ENCODE measurements around the gene CALN1.

Gene CALN1

GRCh38 chr7:72429316-72429715, 17.2 kb upstream of the CALN1 start:
- Histone ChIP-seq H3K4me2 (ENCODE audit: low read length) (no peak overlapping the region), H3K9me3 (ENCODE audit: control insufficient read depth, low read length) (no peaks in the 10 kb centered on the region), H3K79me2 (no peaks in the 10 kb centered on the region), H3K36me3 (ENCODE audit: control insufficient read depth, insufficient read depth, low read length) (no peaks in the 10 kb centered on the region), H3K9ac (no peak overlapping the region), H3K27me3 (ENCODE audit: control insufficient read depth, insufficient read depth, low read length) (no peaks in the 10 kb centered on the region), H3K4me3 (ENCODE audit: low read depth, low read length) (no peak overlapping the region), H3K4me1 (no peaks in the 10 kb centered on the region), H3K27ac (no peak overlapping the region), H2AFZ (no peak overlapping the region)
- TF ChIP-seq CTCF (IDR thresholded peaks at IDR 0.05): no peak

- H3K27ac ChIP-seq: no peak overlapping the region
- TF ChIP-seq CTCF (IDR thresholded peaks at IDR 0.05): no peak
- no peak overlapping the region for H3K4me2 ChIP-seq (ENCODE audit: low read length)
- no peak overlapping the region for H3K9ac ChIP-seq
- H2AFZ ChIP-seq: no peak overlapping the region
- H3K4me1 ChIP-seq: no peaks in the 10 kb centered on the region
- no peaks in the 10 kb centered on the region for H3K9me3 ChIP-seq (ENCODE audit: control insufficient read depth, low read length)
- H3K79me2 ChIP-seq: no peaks in the 10 kb centered on the region
- H3K36me3 ChIP-seq (ENCODE audit: control insufficient read depth, insufficient read depth, low read length): no peaks in the 10 kb centered on the region
- H3K4me3 ChIP-seq (ENCODE audit: low read depth, low read length): no peak overlapping the region
- H3K27me3 ChIP-seq (ENCODE audit: control insufficient read depth, insufficient read depth, low read length): no peaks in the 10 kb centered on the region
These were observed 4.7 kb upstream of the CALN1 start for GRCh38 chr7:72416846-72417245.

GRCh38 chr7:72415586-72415985, 3.4 kb upstream of the CALN1 start:
- H3K9me3 ChIP-seq (ENCODE audit: control insufficient read depth, low read length): no peaks in the 10 kb centered on the region
- H3K36me3 ChIP-seq (ENCODE audit: control insufficient read depth, insufficient read depth, low read length): no peaks in the 10 kb centered on the region
- no peak overlapping the region for H2AFZ ChIP-seq
- TF ChIP-seq CTCF (IDR thresholded peaks at IDR 0.05): no peak
- H3K79me2 ChIP-seq: no peaks in the 10 kb centered on the region
- H3K27me3 ChIP-seq (ENCODE audit: control insufficient read depth, insufficient read depth, low read length): no peaks in the 10 kb centered on the region
- no peak overlapping the region for H3K4me2 ChIP-seq (ENCODE audit: low read length)
- H3K4me3 ChIP-seq (ENCODE audit: low read depth, low read length): no peak overlapping the region
- H3K9ac ChIP-seq: no peak overlapping the region
- H3K4me1 ChIP-seq: no peaks in the 10 kb centered on the region
- H3K27ac ChIP-seq: no peak overlapping the region

DNA sequence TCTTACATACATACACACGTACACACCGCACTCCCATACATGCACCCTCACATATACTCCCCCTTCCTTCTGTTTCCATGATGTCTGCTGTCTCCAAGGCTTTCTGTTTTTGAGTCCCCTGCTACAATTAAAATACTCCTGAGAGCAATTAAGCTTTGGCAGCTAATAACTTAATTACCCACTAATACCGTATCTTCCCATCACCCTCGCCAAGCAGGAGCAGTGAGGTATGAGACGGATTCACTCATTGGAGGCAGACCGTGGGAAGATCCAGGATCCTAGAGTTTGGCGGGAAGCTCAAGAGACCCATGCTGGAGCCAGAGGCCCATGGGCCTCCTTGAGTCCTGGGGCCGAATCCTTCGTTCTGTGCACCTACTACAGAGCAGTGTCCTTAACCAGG, 1.7 kb upstream of the CALN1 start:
- Histone ChIP-seq H3K27ac (no peak overlapping the region), H3K4me2 (ENCODE audit: low read length) (no peak overlapping the region)

More for the DNA sequence above, 1.7 kb upstream of the CALN1 start:
- Histone ChIP-seq H3K36me3 (ENCODE audit: control insufficient read depth, insufficient read depth, low read length) (no peaks in the 10 kb centered on the region), H3K27me3 (ENCODE audit: control insufficient read depth, insufficient read depth, low read length) (no peaks in the 10 kb centered on the region), H3K4me3 (ENCODE audit: low read depth, low read length) (no peak overlapping the region), H3K9ac (no peak overlapping the region), H3K9me3 (ENCODE audit: control insufficient read depth, low read length) (no peaks in the 10 kb centered on the region), H3K4me1 (no peaks in the 10 kb centered on the region), H3K79me2 (no peaks in the 10 kb centered on the region), H2AFZ (no peak overlapping the region)
- no peak for TF ChIP-seq CTCF (IDR thresholded peaks at IDR 0.05)

Measured in parathyroid adenoma (tissue), 2 donors.